Body of pancreas (tissue), 4 donors: ENCODE data around the gene RBM47. TPM values are rescaled to one million over a fixed set of nuclear protein-coding genes. Genes with fewer than 3 reads are reported as not detected.

ENCODE experiments used
- ATAC-seq: fragments of 150-250 bp; one replicate; pipeline ENCODE4 v1.9.1; 2016
- DNase-seq, 4 donors: peaks; one replicate each; pipeline ENCODE4 v3.0.0-alpha.2; 2019
- H3K27ac ChIP-seq, 4 donors: fragments of 200-600 bp; sonication (generic); 1 replicate in 3 of 4; 2 replicates in 1 of 4; pipeline versions ENCODE4 v1.5.1 to v1.6.1; 2016 to 2019; ENCODE audit warnings: mild to moderate bottlenecking in 1 of 4, mixed read lengths in 1 of 4, moderate library complexity in 1 of 4
- H3K27me3 ChIP-seq, 2 donors: fragments of 200-600 bp; sonication (generic); one replicate each; pipeline ENCODE4 v1.6.0; 2016; ENCODE audit warnings: mild to moderate bottlenecking in 1 of 2
- H3K36me3 ChIP-seq, 2 donors: fragments of 200-600 bp; sonication (generic); replicated peaks in 1 of 2; 2 replicates each; pipeline ENCODE4 v1.5.1; 2016; ENCODE audit warnings: low read depth in 2 of 2; ENCODE audit not compliant: insufficient read depth in 1 of 2
- H3K4me1 ChIP-seq: fragments of 200-600 bp; sonication (generic); one replicate; pipeline ENCODE4 v1.6.0; 2016
- H3K4me3 ChIP-seq, 2 donors: fragments of 200-600 bp; sonication (generic); 1 replicate in 1 of 2; 2 replicates in 1 of 2; pipeline ENCODE4 v1.5.1; 2016 to 2019
- H3K9me3 ChIP-seq, 3 donors: fragments of 200-600 bp; sonication (generic); 1 replicate in 2 of 3; 2 replicates in 1 of 3; pipeline ENCODE4 v1.5.1; 2016
- POLR2A ChIP-seq, 3 donors: fragments of 450-650 bp; IDR thresholded peaks; one replicate each; pipeline ENCODE4 v1.6.1; 2016; ENCODE audit warnings: antibody characterized with exemption in 3 of 3, mild to moderate bottlenecking in 2 of 3
- WGBS, 2 donors: methylation state at CpG; one replicate each; pipeline ENCODE4 v1.1.5; 2017; 5-methylcytosine and 5-hydroxymethylcytosine counted together
- intact Hi-C: fragments of 100-400 bp; cut with DNase I; formaldehyde crosslinking; loops from one replicate; pipeline ENCODE4 v1.15.1; 2023
- total RNA-seq, 2 donors: library from RNA; depleted of rRNA; stranded (reverse); fragments of >200 nt; gene quantifications; one replicate each; pipeline ENCODE4 v1.1.0, GENCODE V29; 2016
- TF ChIP-seq, protein P1 (sequence below), 7 experiments: fragments of 450-650 bp in 4 of 7; fragments of 200-600 bp in 3 of 7; sonication (generic) in 3 of 7; IDR thresholded peaks; one replicate each; pipeline ENCODE4 v1.5.1; 2016 to 2019; ENCODE audit warnings: antibody characterized with exemption in 7 of 7

The RBM47 gene
- total RNA-seq, 2 donors from 2014 or later, result 79.9 to 99.5 TPM

DNA sequence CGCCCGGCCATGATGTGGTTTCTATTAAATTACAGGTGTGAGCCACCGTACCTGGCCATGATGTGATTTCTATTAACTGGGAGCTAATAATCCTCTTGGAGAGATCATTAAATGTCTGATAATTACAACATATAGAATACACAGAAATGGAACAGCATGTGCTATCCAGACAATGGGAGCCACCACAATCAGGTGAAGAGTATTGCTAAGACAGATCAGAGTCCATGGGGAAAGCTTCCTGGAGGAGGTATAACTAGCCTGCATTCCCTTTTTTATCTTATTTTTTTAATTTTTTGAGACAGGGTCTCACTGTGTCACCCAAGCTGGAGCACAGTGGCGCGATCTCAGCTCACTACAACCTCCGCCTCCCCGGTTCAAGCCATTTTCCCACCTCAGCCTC, 147.7 kb downstream of the RBM47 start:
- H3K4me1 ChIP-seq, result peaks cover 68% of the 10 kb centered on the region
- no peak overlapping the region for H3K4me3 ChIP-seq
- no peaks in the 10 kb centered on the region for H3K27me3 ChIP-seq
- WGBS, 2 donors, result 96 to 98% methylated on average over 7 of the region's 7 CpGs
- TF ChIP-seq POLR2A (IDR thresholded peaks at IDR 0.05), result no peak
- TF ChIP-seq, protein P1, sequence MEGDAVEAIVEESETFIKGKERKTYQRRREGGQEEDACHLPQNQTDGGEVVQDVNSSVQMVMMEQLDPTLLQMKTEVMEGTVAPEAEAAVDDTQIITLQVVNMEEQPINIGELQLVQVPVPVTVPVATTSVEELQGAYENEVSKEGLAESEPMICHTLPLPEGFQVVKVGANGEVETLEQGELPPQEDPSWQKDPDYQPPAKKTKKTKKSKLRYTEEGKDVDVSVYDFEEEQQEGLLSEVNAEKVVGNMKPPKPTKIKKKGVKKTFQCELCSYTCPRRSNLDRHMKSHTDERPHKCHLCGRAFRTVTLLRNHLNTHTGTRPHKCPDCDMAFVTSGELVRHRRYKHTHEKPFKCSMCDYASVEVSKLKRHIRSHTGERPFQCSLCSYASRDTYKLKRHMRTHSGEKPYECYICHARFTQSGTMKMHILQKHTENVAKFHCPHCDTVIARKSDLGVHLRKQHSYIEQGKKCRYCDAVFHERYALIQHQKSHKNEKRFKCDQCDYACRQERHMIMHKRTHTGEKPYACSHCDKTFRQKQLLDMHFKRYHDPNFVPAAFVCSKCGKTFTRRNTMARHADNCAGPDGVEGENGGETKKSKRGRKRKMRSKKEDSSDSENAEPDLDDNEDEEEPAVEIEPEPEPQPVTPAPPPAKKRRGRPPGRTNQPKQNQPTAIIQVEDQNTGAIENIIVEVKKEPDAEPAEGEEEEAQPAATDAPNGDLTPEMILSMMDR (IDR thresholded peaks at IDR 0.05), result no peak
- ATAC-seq (no peak), DNase-seq (no peak)
- no peaks in the 10 kb centered on the region for H3K36me3 ChIP-seq
- intact Hi-C loops, result no loop called here
- H3K9me3 ChIP-seq, result peaks cover 0 to 5% (median 0%) of the 10 kb centered on the region in 3 donors
- peak overlapping the region in 3 of 4 donors; percentile 22 to 48 (median 23) for H3K27ac ChIP-seq

DNA sequence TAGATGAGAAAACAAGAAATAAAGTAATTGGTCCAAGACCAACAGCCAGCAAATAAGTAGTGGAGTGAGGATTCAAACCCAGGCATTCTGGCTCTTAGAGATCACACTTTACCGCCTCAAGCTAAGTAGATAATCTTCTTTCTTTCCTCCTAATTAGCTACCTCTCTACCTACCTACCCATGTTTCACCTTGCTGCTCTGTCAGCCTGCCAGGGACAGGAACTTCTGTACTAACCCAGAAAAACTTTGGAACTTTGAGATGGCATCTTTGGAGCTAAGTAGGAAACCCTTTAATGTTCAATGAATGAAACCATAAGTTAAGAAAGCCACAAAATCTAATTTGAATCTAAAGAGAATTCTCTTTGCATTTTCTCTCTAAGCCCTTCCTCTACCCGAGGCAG, 149.4 kb downstream of the RBM47 start:
- WGBS, 2 donors, result 80 to 85% methylated on average over 2 of the region's 2 CpGs
- DNase-seq (no peak), ATAC-seq (no peak)
- Histone ChIP-seq H3K9me3 (peaks cover 0 to 5% (median 0%) of the 10 kb centered on the region in 3 donors), H3K4me3 (no peak overlapping the region), H3K4me1 (peaks cover 69% of the 10 kb centered on the region), H3K27ac (no peak overlapping the region), H3K27me3 (no peaks in the 10 kb centered on the region), H3K36me3 (no peaks in the 10 kb centered on the region)
- TF ChIP-seq POLR2A (IDR thresholded peaks at IDR 0.05), result no peak
- TF ChIP-seq, protein P1 (IDR thresholded peaks at IDR 0.05), result no peak
- intact Hi-C loops, result no loop called here

DNA sequence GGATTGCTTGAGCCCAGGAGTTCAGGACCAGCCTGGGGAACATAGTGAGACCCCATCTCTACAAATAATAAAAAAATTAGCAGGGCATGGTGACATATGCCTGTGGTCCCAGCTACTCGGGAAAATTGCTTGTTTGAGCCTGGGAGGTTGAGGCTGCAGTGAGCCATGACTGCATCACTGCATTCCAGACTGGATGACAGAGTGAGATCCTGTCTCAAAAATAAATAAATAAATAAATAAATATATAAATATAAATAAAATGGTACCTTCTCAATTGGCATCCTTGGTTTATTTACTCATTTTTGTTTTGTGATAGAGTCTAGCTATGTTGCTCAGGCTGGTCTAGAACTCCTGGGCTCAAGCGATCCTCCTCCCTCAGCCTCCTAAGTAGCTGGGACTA, 150.3 kb downstream of the RBM47 start:
- ATAC-seq, result no peak
- 64 to 68% methylated on average over 2 of the region's 2 CpGs for WGBS, 2 donors
- H3K27ac ChIP-seq, result no peak overlapping the region
- peaks cover 0 to 5% (median 0%) of the 10 kb centered on the region in 3 donors for H3K9me3 ChIP-seq
- no peak overlapping the region for H3K4me3 ChIP-seq
- TF ChIP-seq POLR2A (IDR thresholded peaks at IDR 0.05), result no peak
- TF ChIP-seq, protein P1 (IDR thresholded peaks at IDR 0.05), result no peak
- H3K4me1 ChIP-seq, result peaks cover 67% of the 10 kb centered on the region
- DNase-seq, result no peak
- no peaks in the 10 kb centered on the region for H3K36me3 ChIP-seq
- H3K27me3 ChIP-seq, result no peaks in the 10 kb centered on the region
- intact Hi-C loops, result no loop called here

DNA sequence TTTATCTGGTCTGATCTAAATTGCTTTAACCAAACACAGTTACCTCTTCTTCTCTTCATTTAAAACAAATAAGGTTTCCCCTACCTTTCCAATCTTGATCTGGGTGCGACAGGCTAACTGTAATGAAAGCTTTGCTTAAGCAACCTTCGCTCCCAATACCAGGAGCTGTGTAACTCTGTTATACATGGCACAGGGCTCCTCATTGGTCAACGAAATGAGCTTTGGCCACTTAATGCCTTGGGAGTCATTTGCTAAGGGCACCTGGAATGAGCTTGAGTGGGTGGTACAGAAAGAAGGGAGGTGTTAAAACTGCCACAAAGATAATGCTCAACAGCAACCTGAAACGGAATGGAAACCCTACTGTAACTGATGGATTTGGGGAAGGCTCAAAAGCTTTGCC, 154.1 kb downstream of the RBM47 start:
- peak overlapping the region in 3 of 4 donors; percentile 58 to 90 (median 84) for H3K27ac ChIP-seq
- H3K27me3 ChIP-seq, result no peaks in the 10 kb centered on the region
- DNase-seq (peak in 2 of 4 donors; percentile 52 to 57), ATAC-seq (peak; percentile 58)
- peaks cover 59% of the 10 kb centered on the region for H3K4me1 ChIP-seq
- intact Hi-C loops, result no loop called here
- no peaks in the 10 kb centered on the region for H3K36me3 ChIP-seq
- no peaks in the 10 kb centered on the region for H3K9me3 ChIP-seq
- peak in 1 of 3 donors; percentile 33 for TF ChIP-seq POLR2A (IDR thresholded peaks at IDR 0.05)
- TF ChIP-seq, protein P1 (IDR thresholded peaks at IDR 0.05), result no peak
- no peak overlapping the region for H3K4me3 ChIP-seq
- 25 to 39% methylated on average over 4 of the region's 4 CpGs for WGBS, 2 donors
